Glomerular visceral epithelial cell (primary cell): Measurements from ENCODE around the gene LAMP1.
"Not testable (repeated sequence)": the region's sequence is repeated elsewhere in the genome, so short reads cannot be mapped to it uniquely, and the experiment has no call there.

Source experiments
- DNase-seq: peaks from one replicate; pipeline ENCODE4 v3.0.0-alpha.2; 2016; ENCODE audit errors: extremely low spot score

The LAMP1 gene

DNA sequence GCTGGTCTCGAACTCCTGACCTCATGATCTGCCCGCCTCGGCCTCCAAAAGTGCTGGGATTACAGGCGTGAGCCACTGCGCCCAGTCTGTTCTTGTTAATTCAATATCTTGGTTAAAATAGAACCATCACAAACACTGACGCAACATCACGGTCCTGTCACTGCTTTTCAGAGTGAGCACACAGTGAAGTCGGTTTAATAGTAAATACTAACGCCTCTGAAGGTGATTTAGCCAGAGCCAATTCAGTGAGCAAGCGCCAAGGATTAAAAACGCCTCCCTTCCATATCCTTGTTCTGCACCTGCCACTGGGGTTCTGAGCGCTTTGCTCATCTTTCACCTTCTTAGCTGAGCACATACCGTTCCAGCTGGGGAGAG is 30.3 kb downstream of the LAMP1 start:
- no peak for DNase-seq

DNA sequence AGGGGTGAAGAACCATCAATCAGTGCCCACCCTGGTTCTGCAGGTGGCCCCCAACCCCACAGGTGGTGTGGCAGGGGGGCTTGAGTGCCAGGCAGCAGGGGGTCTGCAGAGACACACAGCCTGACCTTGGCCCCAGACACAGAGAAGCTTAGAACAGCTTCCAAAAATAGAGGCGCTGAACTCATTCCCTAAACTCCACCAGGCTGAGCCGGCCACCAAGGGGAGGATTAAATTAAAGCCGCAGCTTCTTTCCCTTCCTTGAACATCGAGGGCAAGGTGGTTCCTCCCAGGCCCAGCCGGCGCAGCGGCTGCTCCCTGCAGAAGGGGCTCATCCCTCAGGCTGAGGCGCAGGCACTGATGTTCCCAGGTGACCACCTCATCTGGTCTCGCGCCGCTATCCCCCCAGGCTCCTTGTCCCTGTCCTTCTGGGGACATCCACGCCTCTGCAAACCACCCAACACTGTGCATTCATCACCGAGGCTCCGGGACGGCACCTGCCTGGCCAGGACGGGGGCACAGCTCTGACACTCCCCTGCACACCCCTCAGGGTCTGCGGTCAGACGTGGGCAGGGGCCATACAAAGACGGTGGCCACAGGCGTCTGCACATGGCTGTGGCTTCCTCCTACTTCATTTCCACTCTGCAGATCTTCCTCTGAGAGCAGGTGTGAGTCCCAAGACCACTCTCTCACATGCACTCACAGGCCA is 30.9 kb downstream of the LAMP1 start:
- no peak for DNase-seq

DNA sequence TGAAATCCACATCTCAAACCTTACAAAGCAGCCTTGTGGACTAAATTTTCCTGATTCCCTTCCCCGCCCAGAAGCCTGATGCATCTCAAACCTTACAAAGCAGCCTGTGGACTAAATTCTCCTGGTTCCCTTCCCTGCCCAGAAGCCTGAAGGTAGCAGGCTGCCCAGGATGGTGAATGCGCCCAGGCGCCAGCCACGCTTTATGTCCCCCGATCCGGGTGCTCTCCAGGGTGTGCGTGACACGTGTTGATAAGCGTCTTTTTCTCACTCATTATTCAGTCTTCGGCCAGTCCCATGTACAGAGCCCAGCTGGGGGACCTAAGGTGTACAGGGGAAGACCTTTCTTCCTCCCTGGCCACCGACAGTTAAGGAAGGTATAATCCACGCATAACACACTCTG is 31.8 kb downstream of the LAMP1 start:
- DNase-seq: no peak

DNA sequence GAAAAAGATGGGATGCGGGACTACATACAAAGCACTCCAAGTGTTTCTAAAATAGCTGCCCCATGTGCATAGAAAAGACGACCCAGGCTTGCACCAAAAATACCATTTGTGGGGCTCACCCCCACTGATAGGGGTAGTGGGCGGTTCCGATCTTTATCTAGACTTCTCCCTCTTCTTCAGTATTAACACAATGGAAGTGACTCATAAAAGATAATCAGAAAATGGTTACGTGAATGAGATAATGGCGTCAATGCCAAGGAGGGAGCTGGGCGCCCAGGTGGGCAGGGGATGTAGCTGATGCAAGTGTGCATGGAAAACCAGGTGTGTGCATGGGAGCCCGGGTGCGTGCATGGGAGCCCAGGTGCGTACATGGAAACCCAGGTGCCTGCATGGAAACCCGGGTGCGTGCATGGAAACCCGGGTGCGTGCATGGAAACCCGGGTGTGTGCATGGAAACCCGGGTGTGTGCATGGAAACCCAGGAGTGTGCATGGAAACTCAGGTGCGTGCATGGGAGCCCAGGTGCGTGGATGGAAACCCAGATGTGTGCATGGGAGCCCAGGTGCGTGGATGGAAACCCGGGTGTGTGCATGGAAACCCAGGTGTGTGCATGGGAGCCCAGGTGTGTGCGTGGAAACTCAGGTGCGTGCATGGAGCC is 32.7 kb downstream of the LAMP1 start:
- no peak for DNase-seq

DNA sequence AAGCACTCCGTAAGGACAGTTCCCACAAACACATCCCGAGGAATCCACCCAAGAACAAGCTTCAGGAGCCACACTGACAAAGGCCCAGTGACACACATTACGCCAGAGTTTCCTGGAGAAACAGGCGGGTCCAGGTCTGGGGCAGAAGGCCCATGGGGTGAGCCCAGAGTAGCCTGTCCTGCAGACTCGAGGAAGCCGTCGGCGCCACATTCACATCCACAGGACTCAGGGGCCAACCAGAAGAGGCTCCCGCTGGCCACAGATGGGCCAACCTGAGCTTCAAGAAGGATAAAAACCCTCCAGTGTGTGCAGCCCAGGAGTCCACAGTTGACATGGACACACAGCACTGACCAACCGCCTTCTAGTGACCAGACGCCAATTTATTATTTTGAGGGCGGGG is 35.6 kb downstream of the LAMP1 start:
- DNase-seq: no peak

DNA sequence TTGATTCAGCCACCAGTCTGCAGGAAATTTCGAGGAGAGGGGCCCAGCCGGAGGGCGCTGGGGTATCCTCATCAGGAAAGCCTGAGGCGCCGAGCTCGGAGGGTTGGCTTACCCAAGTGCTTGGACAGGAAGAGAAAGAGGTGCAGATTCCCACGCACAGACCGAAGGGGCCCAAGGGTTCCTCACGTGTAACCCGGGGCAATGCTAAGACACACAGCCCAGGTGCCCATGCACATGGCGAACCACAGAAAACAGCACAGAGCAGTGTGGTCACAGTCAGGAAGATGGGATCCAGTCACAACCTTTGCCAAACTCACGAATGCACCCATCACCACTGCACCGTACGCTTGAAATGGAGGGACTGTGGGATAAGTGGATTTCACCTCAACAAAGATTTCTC is 36.0 kb downstream of the LAMP1 start:
- DNase-seq: no peak

DNA sequence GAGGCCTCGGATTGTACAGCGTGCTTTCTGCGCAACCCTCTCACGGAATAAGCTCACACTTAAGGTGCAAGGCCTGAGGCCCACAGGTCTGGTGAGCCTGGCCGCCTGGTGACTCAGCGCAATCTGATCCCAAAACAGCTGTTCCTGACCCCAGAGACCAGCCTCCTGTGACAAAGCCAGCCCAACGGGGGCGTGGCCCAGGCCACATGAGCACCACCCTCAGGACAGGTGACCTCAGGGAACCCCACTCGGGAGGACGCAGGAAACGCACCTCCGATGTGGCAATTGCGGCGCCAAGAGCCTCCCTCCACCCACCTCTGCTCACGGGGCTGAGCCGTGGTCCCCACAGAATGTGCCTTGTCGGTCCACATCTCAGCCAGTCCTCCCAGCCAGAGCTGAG is 40.5 kb downstream of the LAMP1 start:
- no peak for DNase-seq

DNA sequence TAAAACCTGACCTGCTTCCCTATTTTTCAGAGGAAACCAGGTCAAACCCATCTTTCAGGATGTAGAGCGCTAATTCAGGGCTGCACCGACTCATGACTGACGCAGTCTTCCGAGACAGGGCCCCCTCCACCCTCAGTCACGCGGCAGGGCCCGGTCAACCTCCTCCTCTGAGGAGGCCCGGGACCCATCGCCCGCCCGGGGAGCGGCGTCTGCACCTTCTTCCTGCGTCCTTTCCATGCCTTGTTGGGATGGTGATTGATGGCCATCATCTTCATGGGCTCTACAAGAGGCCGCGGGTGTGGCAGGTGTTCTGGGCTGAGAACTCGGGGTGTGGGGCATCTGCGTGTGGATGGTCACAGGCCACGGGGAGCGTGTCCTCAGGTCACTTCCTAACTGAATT is 40.9 kb downstream of the LAMP1 start:
- DNase-seq: no peak

DNA sequence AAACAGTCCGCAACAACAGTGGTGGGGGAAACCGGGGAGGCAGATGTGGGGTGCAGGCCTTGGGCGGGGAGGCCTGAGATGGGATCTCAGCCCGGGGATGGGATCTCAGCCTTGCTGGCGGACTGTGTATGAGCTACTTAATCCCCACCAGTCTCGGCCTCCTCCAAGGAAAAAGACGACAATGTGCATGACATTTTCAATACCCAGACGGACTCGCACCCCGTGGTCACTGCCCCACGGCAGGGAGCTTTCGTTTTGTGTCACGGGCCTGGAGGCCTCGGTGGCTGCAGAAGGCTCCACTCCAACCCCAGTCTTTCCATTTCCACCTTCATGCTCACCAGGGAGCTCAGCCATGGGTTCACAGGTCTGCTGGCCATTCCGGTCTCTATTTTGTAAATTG is 41.4 kb downstream of the LAMP1 start:
- DNase-seq: no peak

DNA sequence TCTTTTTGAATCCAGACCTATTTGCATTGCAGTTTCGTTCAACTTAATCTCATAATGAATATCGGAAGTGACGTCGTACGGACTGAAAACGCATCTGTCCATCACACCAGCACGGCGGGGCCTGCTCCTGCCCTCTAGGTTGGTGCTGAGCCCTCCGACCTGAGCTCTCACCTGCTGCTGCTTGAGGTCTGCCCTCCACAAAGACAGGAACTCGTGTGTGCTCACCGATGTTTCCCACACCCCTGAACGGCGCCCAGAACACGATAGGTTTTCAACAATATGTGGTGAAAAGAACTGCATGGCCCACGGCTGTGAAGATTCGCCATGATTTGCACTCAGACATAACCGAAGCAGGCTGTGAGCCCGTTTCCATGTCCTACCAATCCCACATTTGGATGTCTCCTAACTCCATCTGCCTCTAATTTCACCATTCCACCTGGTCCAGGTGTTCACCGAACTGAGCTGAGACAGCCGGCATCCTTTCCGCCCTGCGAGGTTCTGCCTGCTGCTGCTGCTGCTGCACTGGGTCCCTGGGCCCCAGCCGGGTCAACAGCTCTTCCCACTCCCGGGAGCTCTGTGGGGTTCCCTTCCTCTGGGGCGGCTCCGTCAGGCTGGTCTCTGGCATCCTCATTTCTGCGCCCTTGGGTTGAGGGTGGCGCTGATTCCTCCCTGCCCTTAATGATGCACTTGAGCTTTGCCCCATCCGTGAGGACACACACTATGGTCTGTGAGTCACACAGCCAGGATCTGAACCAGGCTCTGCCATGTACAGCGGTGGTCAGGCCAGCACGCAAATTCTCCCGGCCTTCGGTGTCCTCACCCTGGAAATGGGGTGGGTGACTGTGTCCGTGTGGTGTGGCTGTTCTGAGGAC is 46.0 kb downstream of the LAMP1 start:
- no peak for DNase-seq

DNA sequence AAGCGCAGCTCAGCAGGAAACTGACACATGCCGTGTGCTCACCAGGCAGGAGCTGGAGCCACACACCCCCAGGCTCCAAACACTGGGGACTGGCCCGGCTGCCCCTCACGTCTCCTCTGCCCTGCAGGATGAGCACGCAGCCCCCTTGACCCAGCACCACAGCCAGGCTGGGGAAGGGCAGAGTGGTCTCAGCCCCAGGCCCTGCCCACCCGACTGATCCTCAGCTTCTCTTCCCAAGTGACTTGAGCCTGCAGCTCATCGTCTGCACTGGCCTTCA is 46.6 kb downstream of the LAMP1 start:
- DNase-seq: no peak

DNA sequence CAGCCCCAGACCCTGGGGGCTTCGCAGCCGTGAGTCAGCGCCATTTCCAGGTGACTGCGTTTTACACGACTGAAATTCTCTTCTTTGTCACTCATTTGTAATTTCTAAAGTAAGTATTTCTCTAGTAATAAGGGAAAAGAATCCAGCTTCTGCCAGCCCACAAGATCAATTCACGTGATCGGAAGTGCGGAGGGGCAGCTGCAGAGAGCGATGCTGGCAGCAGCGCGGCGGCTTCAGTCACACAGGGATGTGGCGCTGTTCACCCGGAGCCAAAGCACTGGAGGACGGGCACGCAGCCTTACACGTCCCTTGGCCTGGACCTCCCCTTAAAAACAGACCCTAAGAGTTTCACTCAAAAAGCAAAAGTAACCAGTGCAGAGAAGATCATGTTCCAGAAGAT is 48.4 kb downstream of the LAMP1 start:
- no peak for DNase-seq

DNA sequence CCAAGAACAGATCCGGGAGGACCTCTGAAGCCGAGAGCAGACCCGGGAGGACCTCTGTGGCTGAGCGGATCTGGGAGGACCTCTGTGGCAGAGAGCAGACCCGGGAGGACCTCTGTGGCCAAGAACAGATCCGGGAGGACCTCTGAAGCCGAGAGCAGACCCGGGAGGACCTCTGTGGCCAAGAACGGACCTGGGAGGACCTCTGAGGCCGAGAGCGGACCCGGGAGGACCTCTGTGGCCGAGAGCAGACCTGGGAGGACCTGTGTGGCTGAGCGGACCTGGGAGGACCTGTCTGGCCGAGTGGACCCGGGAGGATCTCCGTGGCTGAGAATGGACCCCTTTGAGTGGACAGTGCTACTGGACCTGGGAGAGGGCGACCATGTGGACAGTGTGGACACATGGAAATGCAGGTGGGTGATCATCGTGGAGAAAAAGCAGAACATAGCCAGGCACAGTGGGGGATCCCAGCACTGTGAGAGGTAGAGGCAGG is 50.7 kb downstream of the LAMP1 start:
- not testable (repeated sequence) for DNase-seq

DNA sequence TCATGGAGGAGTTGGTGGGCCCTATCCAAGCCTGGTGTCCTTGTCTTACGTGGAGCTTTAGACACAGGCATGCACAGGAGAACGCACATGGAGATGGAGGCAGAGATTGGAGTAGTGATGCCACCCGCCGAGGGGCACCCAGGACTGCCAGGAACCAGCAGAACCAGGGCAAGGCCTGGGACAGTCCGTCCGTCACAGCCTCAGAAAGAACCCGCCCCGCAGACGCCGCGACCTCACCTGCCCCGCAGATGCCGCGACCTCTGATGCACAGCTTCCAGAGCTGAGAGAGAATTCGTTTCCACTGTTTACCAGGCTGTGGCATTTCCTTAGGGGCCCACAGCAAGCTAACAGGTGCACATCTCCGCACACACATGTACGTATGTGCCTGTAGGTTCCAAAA is 51.6 kb downstream of the LAMP1 start:
- no peak for DNase-seq

DNA sequence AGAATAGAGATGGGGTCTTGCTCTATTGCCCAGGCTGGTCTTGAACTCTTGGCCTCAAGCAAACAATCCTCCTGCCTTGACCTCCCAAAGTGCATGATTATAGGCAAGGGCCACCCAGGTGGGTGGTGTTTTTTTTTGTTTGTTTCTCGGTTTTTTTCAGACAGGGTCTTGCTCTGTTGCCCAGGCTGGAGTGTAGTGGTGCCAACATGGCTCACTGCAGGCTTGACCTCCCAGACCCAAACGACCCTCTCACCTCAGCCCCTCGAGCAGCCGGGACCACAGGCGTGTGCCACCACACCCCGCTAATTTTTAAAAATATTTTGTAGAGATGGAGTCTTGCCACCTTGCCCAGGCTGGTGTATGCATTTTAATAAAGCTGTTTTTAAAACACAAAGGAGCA is 52.0 kb downstream of the LAMP1 start:
- DNase-seq: no peak

DNA sequence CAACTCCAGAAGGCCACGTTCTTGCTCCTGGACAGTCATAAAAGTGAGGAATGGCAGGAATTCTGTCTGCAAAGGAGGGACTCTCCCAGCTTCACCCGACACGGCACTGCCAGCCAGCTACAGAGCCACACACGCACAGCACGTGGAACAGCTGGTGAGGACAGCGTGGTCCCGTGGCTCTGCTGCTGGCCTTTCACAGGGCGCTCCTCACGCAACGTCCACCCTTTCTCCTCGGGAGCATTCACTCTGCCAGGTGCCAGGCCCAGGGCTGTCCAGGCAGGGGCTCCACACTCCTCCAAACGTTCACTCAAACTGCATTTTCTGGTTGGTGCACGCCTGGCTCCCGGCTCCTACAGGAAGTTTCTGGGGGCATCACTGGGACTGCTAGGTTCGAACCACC is 52.5 kb downstream of the LAMP1 start:
- no peak for DNase-seq

DNA sequence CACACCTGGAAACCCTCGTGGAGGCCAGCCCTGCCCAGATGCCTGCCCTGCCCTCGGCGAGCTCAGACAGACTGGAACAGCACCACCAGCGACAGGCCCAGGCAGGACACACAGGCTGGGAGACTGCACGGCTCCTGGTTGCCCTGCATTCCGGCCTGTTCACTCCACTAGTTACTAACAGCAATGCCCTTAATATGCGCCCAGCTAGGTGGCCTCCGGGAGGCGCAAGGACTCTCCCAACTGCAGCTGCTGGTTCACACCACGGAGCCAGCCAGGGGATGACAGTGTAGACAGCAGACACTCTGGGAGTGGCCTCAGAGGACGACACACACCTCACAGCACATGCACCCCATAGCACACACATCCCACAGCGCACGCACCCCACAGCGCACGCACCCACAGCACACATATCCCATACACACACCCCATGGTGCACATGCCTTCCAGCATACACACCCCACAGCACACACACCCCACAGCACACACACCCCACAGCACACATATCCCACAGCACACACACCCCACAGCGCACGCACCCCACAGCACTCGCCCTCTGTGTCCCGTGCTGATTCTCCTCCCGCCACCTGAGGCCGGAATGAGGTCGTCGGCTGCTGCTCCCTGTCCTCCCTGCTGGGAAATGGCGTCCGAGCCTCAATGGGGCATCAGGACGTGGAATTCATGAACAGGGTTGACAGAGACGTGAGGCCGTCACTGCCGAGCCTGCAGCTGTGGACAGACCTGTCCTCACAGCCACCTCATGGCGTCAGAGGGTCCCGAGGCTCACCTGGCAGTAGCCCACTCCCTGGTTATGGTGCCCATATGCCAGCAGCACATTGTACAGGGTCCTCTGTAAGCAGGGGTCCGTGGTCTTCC is 53.3 kb downstream of the LAMP1 start:
- DNase-seq: no peak

DNA sequence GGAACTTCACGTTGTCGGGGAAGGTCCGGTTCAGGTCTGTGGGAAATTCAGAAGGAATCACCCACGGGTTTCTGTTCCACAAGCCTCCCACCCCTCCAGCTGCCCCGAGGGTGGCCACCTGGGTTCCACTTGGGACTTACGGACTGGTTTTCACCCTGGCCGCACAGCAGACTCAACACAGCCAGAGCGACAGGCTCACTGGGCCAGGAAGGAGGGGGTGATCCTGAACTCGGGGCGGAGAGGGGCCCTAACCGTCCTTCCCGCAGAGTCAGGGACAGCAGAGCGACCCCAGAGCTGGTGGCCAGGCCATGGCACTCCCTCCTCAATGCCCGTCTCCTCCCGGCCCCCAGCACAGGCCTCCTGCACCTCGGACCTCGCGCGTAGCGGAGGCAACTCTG is 53.9 kb downstream of the LAMP1 start:
- DNase-seq: no peak

DNA sequence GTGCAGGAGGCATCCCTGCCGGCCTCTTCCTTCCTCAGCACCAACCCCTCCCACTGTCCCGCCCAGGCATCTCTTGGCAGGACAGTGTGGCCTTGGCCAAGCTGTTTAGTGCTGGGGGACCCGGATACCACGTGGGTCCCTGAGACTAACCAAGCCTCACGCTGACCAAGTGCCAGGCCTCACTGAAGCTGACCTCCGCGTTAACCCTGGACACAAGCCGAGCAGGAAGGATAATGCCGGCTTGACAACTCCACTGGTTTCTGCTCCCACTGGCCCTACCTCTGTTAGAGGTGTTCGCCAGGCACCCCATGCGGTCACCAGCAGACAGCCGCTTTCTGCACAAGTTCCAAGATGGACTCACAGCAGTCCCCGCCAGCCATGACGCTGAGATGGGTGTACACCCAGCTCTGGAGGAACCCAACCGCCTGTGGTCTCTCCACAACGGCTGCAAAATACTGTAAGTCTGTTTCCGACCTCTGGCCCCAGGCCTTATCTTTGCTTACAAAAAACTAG is 54.5 kb downstream of the LAMP1 start:
- DNase-seq: no peak

DNA sequence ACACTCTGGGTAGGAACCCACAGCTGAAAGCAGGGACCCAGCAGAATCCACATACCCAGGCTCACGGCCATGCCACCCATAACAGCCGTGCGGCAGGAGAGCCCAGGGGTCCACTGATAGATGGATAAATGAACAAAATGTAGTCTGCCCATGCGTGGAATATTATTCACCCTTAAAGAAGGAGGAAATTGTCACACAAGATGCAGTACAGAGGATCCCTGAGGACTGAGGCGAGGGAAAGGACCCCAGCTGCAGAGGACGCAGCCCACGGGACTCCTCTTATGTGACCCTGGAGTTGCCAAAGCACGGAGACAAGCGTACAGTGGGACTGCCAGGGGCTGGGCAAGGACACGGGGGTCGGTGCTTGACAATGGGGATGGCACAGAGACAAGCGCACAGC is 56.2 kb downstream of the LAMP1 start:
- DNase-seq: no peak

DNA sequence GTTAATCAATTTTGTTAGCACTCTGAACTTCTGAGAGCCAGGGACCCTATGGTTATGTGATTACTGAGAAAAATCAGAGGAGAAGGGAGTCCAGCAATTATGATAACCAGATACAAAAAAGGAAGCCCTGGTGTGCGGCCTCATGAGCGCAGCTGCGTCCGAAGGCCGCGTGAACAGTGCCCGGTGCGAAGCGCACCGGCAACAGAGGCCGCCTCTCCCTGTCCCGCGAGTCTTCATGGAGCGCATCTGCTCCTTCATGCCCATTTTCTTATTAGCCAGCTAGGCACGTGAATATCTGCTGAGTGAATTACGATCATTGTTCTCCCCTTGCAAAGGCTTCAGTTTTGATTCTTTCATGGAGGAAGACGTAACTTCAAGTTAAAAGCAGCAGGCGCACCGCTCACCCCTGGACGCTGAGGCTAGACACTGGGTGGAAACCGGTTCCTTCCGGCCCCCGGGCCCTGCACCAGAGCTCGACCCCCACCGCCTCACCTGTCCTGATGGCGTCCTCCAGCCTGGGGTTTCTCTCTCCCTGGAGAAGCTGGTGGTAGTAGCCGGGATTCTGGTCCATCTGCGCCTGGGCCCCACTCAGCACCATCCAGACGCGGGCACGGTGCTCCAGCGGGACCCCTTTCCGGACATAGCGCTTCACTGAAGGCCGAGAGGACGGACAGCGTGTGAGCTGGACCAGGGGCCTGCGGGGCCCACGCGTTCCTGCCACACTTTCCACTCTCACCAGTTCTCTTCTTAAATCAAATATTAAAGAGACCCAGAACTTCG is 58.0 kb downstream of the LAMP1 start:
- DNase-seq: no peak
